Rectal smooth muscle tissue (tissue), 1 donor: ENCODE results near the gene ELMO1.

Source experiments
- H3K27ac ChIP-seq: one replicate; pipeline ENCODE4 v1.7.0; 2013; ENCODE audit warnings: low read depth, low read length, inconsistent platforms
- H3K27me3 ChIP-seq: one replicate; pipeline ENCODE4 v1.7.0; 2013; ENCODE audit warnings: low read length; ENCODE audit not compliant: control insufficient read depth, insufficient read depth
- H3K36me3 ChIP-seq: one replicate; pipeline ENCODE4 v1.7.0; 2013; ENCODE audit warnings: low read length; ENCODE audit not compliant: control insufficient read depth, insufficient read depth
- H3K4me1 ChIP-seq: one replicate; pipeline ENCODE4 v1.7.0; 2013; ENCODE audit warnings: low read length; ENCODE audit not compliant: control insufficient read depth, insufficient read depth
- H3K4me3 ChIP-seq: one replicate; pipeline ENCODE4 v1.7.0; 2013; ENCODE audit warnings: low read length
- H3K9ac ChIP-seq: one replicate; pipeline ENCODE4 v1.7.0; 2013; ENCODE audit warnings: low read length

Gene ELMO1

GRCh38 chr7:37424995-37425394 lies 23.7 kb downstream of the ELMO1 start:
- H3K27ac ChIP-seq: no peak overlapping the region
- no peaks in the 10 kb centered on the region for H3K4me1 ChIP-seq
- no peak overlapping the region for H3K9ac ChIP-seq
- no peaks in the 10 kb centered on the region for H3K27me3 ChIP-seq
- no peaks in the 10 kb centered on the region for H3K36me3 ChIP-seq
- no peak overlapping the region for H3K4me3 ChIP-seq

- no peaks in the 10 kb centered on the region for H3K27me3 ChIP-seq
- H3K9ac ChIP-seq: no peak overlapping the region
- no peak overlapping the region for H3K4me3 ChIP-seq
- H3K36me3 ChIP-seq: no peaks in the 10 kb centered on the region
- no peak overlapping the region for H3K27ac ChIP-seq
- no peaks in the 10 kb centered on the region for H3K4me1 ChIP-seq
Measured at GRCh38 chr7:37424521-37424920, 24.1 kb downstream of the ELMO1 start.

GRCh38 chr7:37421861-37422500 lies 26.7 kb downstream of the ELMO1 start:
- Histone ChIP-seq H3K36me3 (no peaks in the 10 kb centered on the region), H3K27me3 (no peaks in the 10 kb centered on the region), H3K4me1 (no peaks in the 10 kb centered on the region), H3K27ac (no peak overlapping the region), H3K4me3 (no peak overlapping the region), H3K9ac (no peak overlapping the region)

GRCh38 chr7:37420946-37421695 lies 27.5 kb downstream of the ELMO1 start:
- Histone ChIP-seq H3K36me3 (no peaks in the 10 kb centered on the region), H3K9ac (no peak overlapping the region), H3K27me3 (no peaks in the 10 kb centered on the region), H3K27ac (no peak overlapping the region), H3K4me3 (no peak overlapping the region), H3K4me1 (no peaks in the 10 kb centered on the region)

GRCh38 chr7:37419496-37419895 lies 29.2 kb downstream of the ELMO1 start:
- Histone ChIP-seq H3K9ac (no peak overlapping the region), H3K27ac (no peak overlapping the region), H3K27me3 (no peaks in the 10 kb centered on the region), H3K4me1 (no peaks in the 10 kb centered on the region), H3K4me3 (no peak overlapping the region), H3K36me3 (no peaks in the 10 kb centered on the region)

GRCh38 chr7:37418381-37418780 lies 30.3 kb downstream of the ELMO1 start:
- no peaks in the 10 kb centered on the region for H3K36me3 ChIP-seq
- H3K27me3 ChIP-seq: no peaks in the 10 kb centered on the region
- no peaks in the 10 kb centered on the region for H3K4me1 ChIP-seq
- no peak overlapping the region for H3K9ac ChIP-seq
- no peak overlapping the region for H3K27ac ChIP-seq
- H3K4me3 ChIP-seq: no peak overlapping the region

- Histone ChIP-seq H3K27ac (no peak overlapping the region), H3K4me3 (no peak overlapping the region), H3K27me3 (no peaks in the 10 kb centered on the region), H3K36me3 (no peaks in the 10 kb centered on the region), H3K9ac (no peak overlapping the region), H3K4me1 (no peaks in the 10 kb centered on the region)
Measured at GRCh38 chr7:37417107-37417474, 31.6 kb downstream of the ELMO1 start.

- Histone ChIP-seq H3K4me1 (no peaks in the 10 kb centered on the region), H3K27ac (no peak overlapping the region), H3K4me3 (no peak overlapping the region), H3K36me3 (no peaks in the 10 kb centered on the region), H3K9ac (no peak overlapping the region), H3K27me3 (no peaks in the 10 kb centered on the region)
Measured at GRCh38 chr7:37416378-37417106, 32.1 kb downstream of the ELMO1 start.

- Histone ChIP-seq H3K4me3 (no peak overlapping the region), H3K27ac (no peak overlapping the region), H3K9ac (no peak overlapping the region), H3K4me1 (no peaks in the 10 kb centered on the region), H3K27me3 (no peaks in the 10 kb centered on the region), H3K36me3 (no peaks in the 10 kb centered on the region)
Measured at GRCh38 chr7:37415629-37416028, 33.0 kb downstream of the ELMO1 start.

GRCh38 chr7:37414352-37414983 lies 34.2 kb downstream of the ELMO1 start:
- no peak overlapping the region for H3K27ac ChIP-seq
- H3K36me3 ChIP-seq: no peaks in the 10 kb centered on the region
- no peaks in the 10 kb centered on the region for H3K4me1 ChIP-seq
- H3K27me3 ChIP-seq: no peaks in the 10 kb centered on the region
- H3K9ac ChIP-seq: no peak overlapping the region
- H3K4me3 ChIP-seq: no peak overlapping the region

GRCh38 chr7:37411444-37412034 lies 37.1 kb downstream of the ELMO1 start:
- H3K27me3 ChIP-seq: no peaks in the 10 kb centered on the region
- no peaks in the 10 kb centered on the region for H3K4me1 ChIP-seq
- no peak overlapping the region for H3K9ac ChIP-seq
- H3K36me3 ChIP-seq: no peaks in the 10 kb centered on the region
- no peak overlapping the region for H3K4me3 ChIP-seq
- H3K27ac ChIP-seq: no peak overlapping the region
